Naive thymus-derived CD8-positive, alpha-beta T cell (primary cell): Measurements from ENCODE around the gene ZMYM4. TPM values are rescaled to one million over a fixed set of nuclear protein-coding genes. Genes with fewer than 3 reads are reported as not detected.

Experiments
- polyA plus RNA-seq, 3 donors: library from polyadenylated mRNA; unstranded; fragments of 300-500 nt; fragmentation: Illumina TruSeq; gene quantifications; one replicate each; pipeline ENCODE4 v1.2.3, GENCODE V29; 2021
- total RNA-seq, 8 experiments: library from RNA in 2 of 8; stranded (reverse) in 2 of 8; gene quantifications; one replicate each; pipeline ENCODE4 v1.2.3 and lab custom pipeline; 2021 to 2026

Gene ZMYM4
- total and polyA plus RNA-seq, 5 experiments from 2014 or later: 25.1 to 45.1 (median 31.7) TPM

Other genes with a start within 250 kb of the ZMYM4 start
- gene ZMYM6, start 236.8 kb upstream of the ZMYM4 start, total RNA-seq: 10 to 100 TPM; 55.2 to 55.5 TPM
- gene ZMYM6, start 236.8 kb upstream of the ZMYM4 start, polyA plus RNA-seq: 1 to 10 TPM; 6.9 to 9.9 (median 9.6) TPM
- 10 to 100 TPM; 28.5 to 32.9 TPM for gene ZMYM1, start 189.3 kb upstream of the ZMYM4 start, total RNA-seq
- gene ZMYM1, start 189.3 kb upstream of the ZMYM4 start, polyA plus RNA-seq: 10 to 100 TPM; 12.4 to 16.6 (median 16.3) TPM
- 100 to 1,000 TPM; 400 to 418 TPM for gene SFPQ, start 75.6 kb upstream of the ZMYM4 start, total RNA-seq
- 100 to 1,000 TPM in 2 of 3 donors, 10 to 100 TPM in 1; 85.6 to 138 (median 104) TPM for gene SFPQ, start 75.6 kb upstream of the ZMYM4 start, polyA plus RNA-seq